H1 (cell line): Measurements from ENCODE around the gene GTF2F2. TPM values are rescaled to one million over a fixed set of nuclear protein-coding genes. Genes with fewer than 3 reads are reported as not detected.

ENCODE experiments used
- CTCF ChIA-PET: fragments of 300-600 bp; sonication (Branson Sonifier 250); formaldehyde crosslinking; loops from one replicate; lab custom pipeline; 2021; ENCODE audit not compliant: partially characterized antibody; lab: Charles Lee
- POLR2A ChIA-PET: fragments of 300-600 bp; sonication (Branson Sonifier 250); formaldehyde crosslinking; loops from one replicate; lab custom pipeline; 2021; ENCODE audit warnings: inconsistent platforms; ENCODE audit not compliant: partially characterized antibody; lab: Charles Lee
- DNase-seq, 2 experiments: peaks; one replicate each; pipeline versions ENCODE4 v3.0.0 to v3.0.0-alpha.2; 2010 to 2022; ENCODE audit warnings: low spot score in 2 of 2, low read depth in 1 of 2, mixed read lengths in 1 of 2
- FAIRE-seq: peaks from 2 replicates; lab custom pipeline; 2011; peaks lifted over from hg19 to GRCh38; lab: Jason Lieb, UNC
- H2AFZ ChIP-seq: 2 replicates; pipeline ENCODE4 v1.8.1; 2012; ENCODE audit warnings: low read length, inconsistent platforms
- H2AK5ac ChIP-seq: 2 replicates; pipeline ENCODE4 v1.6.1; 2013; ENCODE audit warnings: low read depth, low read length
- H2BK120ac ChIP-seq: replicated peaks from 2 replicates; pipeline ENCODE3; 2013; ENCODE audit warnings: low read depth, low read length, inconsistent platforms
- H2BK12ac ChIP-seq: 2 replicates; pipeline ENCODE4 v1.6.1; 2013; ENCODE audit warnings: low read depth, low read length
- H2BK15ac ChIP-seq: 2 replicates; pipeline ENCODE4 v1.6.1; 2013; ENCODE audit warnings: low read length
- H2BK20ac ChIP-seq: 2 replicates; pipeline ENCODE4 v1.6.1; 2013; ENCODE audit warnings: low read length
- H2BK5ac ChIP-seq: 2 replicates; pipeline ENCODE4 v1.6.1; 2013; ENCODE audit warnings: low read depth, low read length
- H3K14ac ChIP-seq: 2 replicates; pipeline ENCODE4 v1.6.1; 2013; ENCODE audit warnings: inconsistent platforms; ENCODE audit not compliant: insufficient read length
- H3K18ac ChIP-seq: 2 replicates; pipeline ENCODE4 v1.6.1; 2013; ENCODE audit warnings: low read length; ENCODE audit errors: extremely low read depth
- H3K23ac ChIP-seq: 2 replicates; pipeline ENCODE4 v1.6.1; 2013; ENCODE audit warnings: inconsistent platforms; ENCODE audit not compliant: insufficient read length
- H3K23me2 ChIP-seq: 2 replicates; pipeline ENCODE4 v1.6.1; 2013; ENCODE audit warnings: low read depth, low read length
- H3K27ac ChIP-seq: 2 replicates; pipeline ENCODE4 v1.6.1; 2011; ENCODE audit warnings: low read depth, low read length, inconsistent platforms
- H3K27me3 ChIP-seq, 4 experiments: replicated peaks in 1 of 4; 1 replicate in 1 of 4; 2 replicates in 3 of 4; pipeline versions ENCODE4 v1.6.1 to v1.8.1; 2011 to 2013; ENCODE audit warnings: low read length in 3 of 4, mild to moderate bottlenecking in 3 of 4, inconsistent platforms in 2 of 4, mixed read lengths in 2 of 4, moderate library complexity in 1 of 4; ENCODE audit not compliant: control insufficient read depth in 3 of 4, insufficient read depth in 3 of 4; ENCODE audit errors: extremely low read depth in 1 of 4
- H3K36me3 ChIP-seq, 4 experiments: 2 replicates each; pipeline versions ENCODE4 v1.6.1 to v1.8.1; 2011 to 2013; ENCODE audit warnings: mild to moderate bottlenecking in 4 of 4, low read length in 3 of 4, moderate library complexity in 2 of 4, control low read depth in 1 of 4, inconsistent platforms in 1 of 4; ENCODE audit not compliant: insufficient read depth in 4 of 4, control insufficient read depth in 2 of 4
- H3K4ac ChIP-seq: replicated peaks from 2 replicates; pipeline ENCODE3; 2013; ENCODE audit warnings: low read length, low read depth, mixed read lengths, inconsistent platforms; ENCODE audit not compliant: insufficient read length
- H3K4me1 ChIP-seq, 4 experiments: replicated peaks in 1 of 4; 1 replicate in 1 of 4; 2 replicates in 3 of 4; pipeline versions ENCODE4 v1.6.1 to v1.8.1; 2011 to 2013; ENCODE audit warnings: low read length in 3 of 4, inconsistent platforms in 2 of 4, mixed read lengths in 1 of 4; ENCODE audit not compliant: insufficient read depth in 4 of 4, control insufficient read depth in 3 of 4
- H3K4me2 ChIP-seq, 2 experiments: 2 replicates each; pipeline versions ENCODE4 v1.6.1 to v1.8.1; 2011 to 2013; ENCODE audit warnings: low read depth in 2 of 2, low read length in 2 of 2, control low read depth in 1 of 2, inconsistent platforms in 1 of 2, mild to moderate bottlenecking in 1 of 2; ENCODE audit not compliant: insufficient read depth in 1 of 2
- H3K4me3 ChIP-seq, 4 experiments: fragments of 200-600, 300-600 bp in 1 of 4; sonication (generic), shearing (Covaris generic), sonication (Bioruptor Twin) in 1 of 4; 2 replicates each; pipeline versions ENCODE4 v1.5.1 to v1.8.1; 2011 to 2016; ENCODE audit warnings: low read length in 4 of 4, low read depth in 3 of 4, control low read depth in 2 of 4, inconsistent platforms in 2 of 4, mild to moderate bottlenecking in 2 of 4, mixed read lengths in 1 of 4, moderate library complexity in 1 of 4; ENCODE audit not compliant: insufficient read depth in 2 of 4; ENCODE audit errors: extremely low read depth in 1 of 4
- H3K56ac ChIP-seq: replicated peaks from 2 replicates; pipeline ENCODE3; 2013; ENCODE audit warnings: low read depth, mild to moderate bottlenecking, mixed read lengths, low read length, inconsistent platforms; ENCODE audit not compliant: insufficient read length
- H3K79me1 ChIP-seq: 2 replicates; pipeline ENCODE4 v1.6.1; 2013; ENCODE audit warnings: low read depth, low read length, control low read depth
- H3K79me2 ChIP-seq, 2 experiments: 2 replicates each; pipeline versions ENCODE4 v1.6.1 to v1.8.1; 2012 to 2013; ENCODE audit warnings: low read length in 2 of 2, mild to moderate bottlenecking in 2 of 2, inconsistent platforms in 1 of 2; ENCODE audit not compliant: insufficient read depth in 2 of 2, control insufficient read depth in 1 of 2
- H3K9ac ChIP-seq, 4 experiments: replicated peaks in 1 of 4; 1 replicate in 1 of 4; 2 replicates in 3 of 4; pipeline versions ENCODE4 v1.6.1 to v1.8.1; 2011 to 2013; ENCODE audit warnings: low read depth in 3 of 4, low read length in 3 of 4, control low read depth in 2 of 4, mild to moderate bottlenecking in 2 of 4, moderate library complexity in 2 of 4, inconsistent platforms in 1 of 4; ENCODE audit errors: extremely low read depth in 1 of 4
- H3K9me3 ChIP-seq, 2 experiments: 2 replicates each; pipeline versions ENCODE4 v1.6.1 to v1.8.1; 2012 to 2013; ENCODE audit warnings: mild to moderate bottlenecking in 2 of 2, moderate library complexity in 2 of 2, control low read depth in 1 of 2, inconsistent platforms in 1 of 2, low read depth in 1 of 2, low read length in 1 of 2, mixed read lengths in 1 of 2; ENCODE audit not compliant: insufficient read depth in 2 of 2
- H4K20me1 ChIP-seq, 2 experiments: replicated peaks in 1 of 2; 2 replicates each; pipeline versions ENCODE3 to v1.8.1; 2011 to 2013; ENCODE audit warnings: inconsistent platforms in 2 of 2, low read length in 2 of 2, mild to moderate bottlenecking in 1 of 2; ENCODE audit not compliant: insufficient read depth in 2 of 2, control insufficient read depth in 1 of 2
- H4K5ac ChIP-seq: 2 replicates; pipeline ENCODE4 v1.6.1; 2013; ENCODE audit warnings: low read length, low read depth, mixed read lengths, inconsistent platforms; ENCODE audit not compliant: insufficient read length
- H4K8ac ChIP-seq: 2 replicates; pipeline ENCODE4 v1.8.0; 2013; ENCODE audit warnings: mild to moderate bottlenecking, moderate library complexity, low read length, inconsistent platforms; ENCODE audit not compliant: insufficient read depth; ENCODE audit errors: extremely low read depth
- H4K91ac ChIP-seq: replicated peaks from 2 replicates; pipeline ENCODE3; 2013; ENCODE audit warnings: low read length, mixed read lengths, inconsistent platforms; ENCODE audit not compliant: insufficient read length
- HDAC2 ChIP-seq, 2 experiments: fragments of 300-600 bp in 1 of 2; sonication (generic) in 1 of 2; IDR thresholded peaks; 2 replicates each; pipeline ENCODE4 v1.6.1; 2011 to 2012; ENCODE audit warnings: low read depth in 2 of 2, low read length in 2 of 2, mild to moderate bottlenecking in 2 of 2, moderate library complexity in 2 of 2, borderline replicate concordance in 1 of 2, inconsistent platforms in 1 of 2
- WGBS, 2 experiments: shearing (Covaris generic) in 1 of 2; methylation state at CpG; one replicate each; pipeline versions ENCODE4 v1.1.6 to v1.1.7; 2013 to 2015; ENCODE audit warnings: low lambda C conversion rate in 2 of 2, mixed read lengths in 2 of 2, inconsistent platforms in 1 of 2, low coverage in 1 of 2, missing lambda C conversion rate in 1 of 2; ENCODE audit not compliant: insufficient replicate concordance in 2 of 2, insufficient coverage in 1 of 2, insufficient read length in 1 of 2; ENCODE audit errors: extremely low coverage in 1 of 2, missing lambda C conversion rate in 1 of 2; 5-methylcytosine and 5-hydroxymethylcytosine counted together
- polyA plus RNA-seq, 7 experiments: library from polyadenylated mRNA; depleted of rRNA in 3 of 7; stranded (reverse) in 5 of 7; unstranded in 2 of 7; fragments of >200 nt in 5 of 7; fragments of 200-250 nt in 2 of 7; gene quantifications; 1 replicate in 5 of 7; 2 replicates in 1 of 7; 4 replicates in 1 of 7; pipeline versions ENCODE4 v1.2.1 to v1.2.3, GENCODE V29; 2011 to 2013; ENCODE audit warnings: missing spikeins in 2 of 7, mixed read lengths in 2 of 7
- total RNA-seq: library from RNA; stranded (reverse); fragmentation: NEBNext Ultra II Directional; extraction: Animal tissue kit (Norgen Biotek cat#: 25700); gene quantifications from 2 replicates; pipeline ENCODE4 v1.2.1, GENCODE V29; 2021

Gene GTF2F2
- total and polyA plus RNA-seq, 2 of the 8 experiments (the other 6 are each of a cell fraction or from before 2014, with no cell fraction given) = 10.8 to 31.1 TPM

- Histone ChIP-seq H3K79me1 (no peaks in the 10 kb centered on the region), H2AFZ (no peak overlapping the region)
- no peak for TF ChIP-seq HDAC2 (IDR thresholded peaks at IDR 0.05; ENCODE audit: borderline replicate concordance in 1 of 2, low read depth in 2 of 2, low read length in 2 of 2)
Measured at GRCh38 chr13:45316338-45316737, 196.0 kb downstream of the GTF2F2 start.

More at GRCh38 chr13:45316338-45316737, 196.0 kb downstream of the GTF2F2 start:
- Histone ChIP-seq H3K4me1 (peaks cover 0 to 4% (median 0%) of the 10 kb centered on the region in 4 experiments; a peak in 3 of 7 replicates), H3K27me3 (no peaks in the 10 kb centered on the region), H4K5ac (no peak overlapping the region), H3K14ac (no peak overlapping the region), H4K8ac (peak overlapping the region; percentile 57; the same call in 1 of the 2 replicates), H4K20me1 (no peaks in the 10 kb centered on the region), H3K23ac (no peak overlapping the region), H4K91ac (no peak overlapping the region), H3K9me3 (no peaks in the 10 kb centered on the region), H2BK5ac (no peak overlapping the region), H2AK5ac (no peak overlapping the region), H3K4ac (no peak overlapping the region), H2BK12ac (0 out of 2 replicates have a peak overlapping the region, but pooled peaks have one; percentile 14), H3K18ac (no peak overlapping the region), H3K56ac (no peak overlapping the region), H3K4me3 (no peak overlapping the region), H3K36me3 (no peaks in the 10 kb centered on the region), H2BK120ac (no peak overlapping the region), H3K23me2 (peaks cover 7% of the 10 kb centered on the region; the same call in 1 of the 2 replicates), H2BK15ac (no peak overlapping the region), H3K9ac (no peak overlapping the region), H3K4me2 (no peak overlapping the region), H3K27ac (no peak overlapping the region), H2BK20ac (no peak overlapping the region), H3K79me2 (no peaks in the 10 kb centered on the region)
- no peak for DNase-seq
- no peak for FAIRE-seq
- WGBS, 2 experiments = 87% methylated on average over 6 of the region's 6 CpGs; no CpG with 5 or more reads in 1 of the 2 experiments
- ChIA-PET POLR2A (interaction anchor here (0.9 to 17.8 kb wide), 4 partner anchors 9 to 27 kb away, joined by 3 to 319 read pairs (median 6); partner anchors contain the start of gene TPT1), CTCF (interaction anchor here (0.7 to 1.5 kb wide), 2 partner anchors 9 to 448 kb away, joined by 3 to 6 read pairs; no protein-coding TSS in a partner anchor)
